SW 1271 (cell line): ENCODE results near the gene RFT1.
A peak's percentile ranks its signal among the peaks of the same experiment; 100 is the strongest.

Source experiments
- DNase-seq, 2 experiments: peaks; one replicate each; lab custom pipeline; 2025; lab: John Stamatoyannopoulos, UW

The RFT1 gene

DNA sequence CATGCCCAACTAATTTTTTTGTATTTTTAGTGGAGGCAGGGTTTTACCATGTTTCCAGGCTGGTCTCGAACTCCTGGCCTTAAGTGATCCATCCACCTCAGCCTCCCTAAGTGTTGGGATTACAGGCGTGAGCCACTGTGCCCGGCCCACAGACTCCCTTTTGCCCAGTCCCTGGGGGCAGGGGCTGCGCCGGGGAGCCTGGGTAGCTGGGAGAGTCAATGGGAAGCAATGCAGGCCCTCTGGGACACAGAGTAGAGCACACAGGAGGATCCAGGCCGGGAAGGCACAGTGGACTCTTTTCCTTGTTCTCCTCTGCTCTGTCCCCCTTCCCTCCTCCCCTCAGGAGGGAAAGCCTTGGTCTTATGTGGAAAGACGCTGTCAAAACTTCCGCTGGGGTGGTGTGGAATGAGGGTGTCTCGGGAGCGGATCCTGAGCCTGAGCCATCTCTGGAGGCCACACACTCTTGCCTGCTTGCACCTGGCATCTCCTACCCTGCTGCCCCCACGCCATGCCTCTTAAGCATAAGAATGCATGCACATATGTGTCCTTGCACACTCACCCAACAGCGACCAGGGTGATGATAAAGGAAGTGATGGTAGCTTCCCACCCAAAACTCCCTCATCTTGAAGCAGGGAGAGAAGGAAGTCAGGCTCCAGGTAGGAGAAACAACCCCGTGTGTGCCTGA lies 18.9 kb upstream of the RFT1 start:
- no peak for DNase-seq

DNA sequence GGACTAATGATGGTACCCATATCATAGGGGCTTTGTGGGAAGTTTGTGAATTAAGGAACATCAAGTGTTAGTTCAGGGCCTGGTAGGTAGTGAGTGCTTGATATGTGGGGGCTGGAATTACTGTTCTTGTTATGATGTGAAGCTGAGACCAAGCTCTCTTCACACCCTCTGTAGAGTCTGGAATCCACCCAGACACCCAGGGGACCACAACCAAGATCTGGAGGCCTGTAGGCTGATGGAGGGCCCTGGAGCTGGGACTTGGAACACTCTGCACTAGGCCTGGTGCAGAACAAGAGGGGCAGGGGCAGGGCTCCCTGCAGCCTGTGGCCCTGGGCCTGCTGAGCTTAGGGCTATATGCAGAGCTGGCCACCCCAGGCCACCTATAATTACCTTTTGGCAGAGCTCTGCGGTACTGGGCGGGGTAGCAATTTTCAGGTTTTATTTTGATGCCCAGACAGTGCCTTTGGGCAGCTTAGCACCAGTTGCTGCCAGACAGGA lies 17.7 kb upstream of the RFT1 start:
- no peak for DNase-seq

DNA sequence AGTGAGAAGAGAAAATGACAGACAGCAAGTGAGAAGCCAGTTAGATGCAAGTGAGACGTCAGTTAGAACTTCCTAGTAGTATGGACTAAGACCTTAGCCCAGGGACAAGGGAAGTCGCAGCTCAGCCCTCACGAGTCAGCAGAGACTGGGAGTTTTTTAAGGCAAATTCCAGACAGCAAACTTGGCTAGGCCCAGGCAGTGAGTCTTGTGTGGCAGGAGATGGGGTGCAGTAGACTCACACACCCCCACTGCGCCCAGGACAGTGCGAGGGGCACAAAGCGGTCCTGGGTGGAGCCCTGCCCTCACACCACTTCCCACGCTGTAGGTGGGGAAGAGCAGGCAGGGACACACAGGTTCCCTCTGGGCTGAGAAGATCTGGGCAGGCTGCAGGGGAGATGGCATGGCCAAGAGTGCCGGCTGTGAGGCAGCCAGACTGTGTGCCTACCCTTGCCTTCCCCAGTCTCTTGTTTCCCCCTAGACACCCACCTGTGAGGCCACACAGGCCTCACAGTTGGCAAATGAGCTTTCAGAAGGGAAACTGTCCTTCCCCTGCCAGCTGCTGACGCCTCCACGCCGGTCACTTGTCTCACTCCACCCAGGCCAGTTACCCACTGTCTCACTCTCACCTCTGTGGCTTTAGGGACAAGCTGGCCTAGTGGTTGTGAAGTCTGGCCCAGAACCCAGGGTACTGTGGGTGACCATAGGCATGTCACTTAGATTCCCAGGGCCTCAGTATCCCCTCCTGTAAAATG lies 17.1 kb upstream of the RFT1 start:
- no peak for DNase-seq

DNA sequence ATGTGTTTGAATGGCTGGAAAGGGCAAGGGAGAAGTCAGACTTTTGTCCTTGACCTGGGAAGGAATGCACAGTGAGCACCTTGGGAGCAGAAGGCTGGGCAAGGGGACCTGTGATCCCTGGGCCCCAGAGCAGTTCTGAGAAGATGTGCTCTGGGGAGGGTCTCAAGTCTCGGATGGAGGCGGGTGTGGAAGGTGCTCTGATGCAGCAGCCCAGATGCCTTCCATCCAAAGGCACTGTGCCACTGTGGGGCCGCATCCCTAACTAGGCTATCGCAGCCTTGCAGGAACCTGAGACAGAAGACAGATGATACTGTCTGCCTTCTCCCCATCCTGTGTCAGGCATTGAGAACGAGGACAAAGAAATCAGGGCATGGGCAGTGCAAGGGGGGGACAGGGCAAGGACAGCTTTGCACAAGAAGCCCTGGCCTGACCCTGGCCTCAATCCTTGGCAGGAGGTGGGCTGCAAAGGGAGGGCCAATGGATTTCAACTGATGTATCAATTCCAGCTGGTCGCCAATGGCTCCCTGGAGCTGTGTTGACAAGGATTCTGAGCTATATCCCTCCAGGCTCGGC lies 16.2 kb upstream of the RFT1 start:
- DNase-seq = no peak

- no peak for DNase-seq
Measured at GRCh38 chr3:53145713-53146080, 15.5 kb upstream of the RFT1 start.

- no peak for DNase-seq
Measured at GRCh38 chr3:53144862-53145712, 14.9 kb upstream of the RFT1 start.

- DNase-seq = no peak
Measured at GRCh38 chr3:53144446-53144845, 14.2 kb upstream of the RFT1 start.

DNA sequence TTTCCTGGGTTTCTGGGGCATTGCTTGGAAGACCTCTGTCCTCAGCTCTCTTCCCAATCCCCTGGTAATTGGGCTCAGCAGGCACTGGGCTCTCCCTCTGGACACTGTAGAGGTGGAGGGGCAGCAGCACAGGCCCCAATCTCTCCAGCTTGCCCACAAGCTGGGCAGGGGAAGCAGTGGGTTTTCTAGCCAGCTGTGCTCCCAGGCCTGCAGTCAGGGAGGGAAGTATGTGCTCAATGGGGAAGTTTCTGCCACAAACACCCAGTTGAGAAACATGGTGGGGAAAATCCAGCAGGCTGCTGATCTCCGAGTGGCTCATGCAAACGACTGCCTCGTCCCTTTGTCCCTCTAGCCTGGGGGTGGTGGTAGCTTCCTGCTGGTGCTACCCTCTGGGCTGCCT lies 12.8 kb upstream of the RFT1 start:
- no peak for DNase-seq

DNA sequence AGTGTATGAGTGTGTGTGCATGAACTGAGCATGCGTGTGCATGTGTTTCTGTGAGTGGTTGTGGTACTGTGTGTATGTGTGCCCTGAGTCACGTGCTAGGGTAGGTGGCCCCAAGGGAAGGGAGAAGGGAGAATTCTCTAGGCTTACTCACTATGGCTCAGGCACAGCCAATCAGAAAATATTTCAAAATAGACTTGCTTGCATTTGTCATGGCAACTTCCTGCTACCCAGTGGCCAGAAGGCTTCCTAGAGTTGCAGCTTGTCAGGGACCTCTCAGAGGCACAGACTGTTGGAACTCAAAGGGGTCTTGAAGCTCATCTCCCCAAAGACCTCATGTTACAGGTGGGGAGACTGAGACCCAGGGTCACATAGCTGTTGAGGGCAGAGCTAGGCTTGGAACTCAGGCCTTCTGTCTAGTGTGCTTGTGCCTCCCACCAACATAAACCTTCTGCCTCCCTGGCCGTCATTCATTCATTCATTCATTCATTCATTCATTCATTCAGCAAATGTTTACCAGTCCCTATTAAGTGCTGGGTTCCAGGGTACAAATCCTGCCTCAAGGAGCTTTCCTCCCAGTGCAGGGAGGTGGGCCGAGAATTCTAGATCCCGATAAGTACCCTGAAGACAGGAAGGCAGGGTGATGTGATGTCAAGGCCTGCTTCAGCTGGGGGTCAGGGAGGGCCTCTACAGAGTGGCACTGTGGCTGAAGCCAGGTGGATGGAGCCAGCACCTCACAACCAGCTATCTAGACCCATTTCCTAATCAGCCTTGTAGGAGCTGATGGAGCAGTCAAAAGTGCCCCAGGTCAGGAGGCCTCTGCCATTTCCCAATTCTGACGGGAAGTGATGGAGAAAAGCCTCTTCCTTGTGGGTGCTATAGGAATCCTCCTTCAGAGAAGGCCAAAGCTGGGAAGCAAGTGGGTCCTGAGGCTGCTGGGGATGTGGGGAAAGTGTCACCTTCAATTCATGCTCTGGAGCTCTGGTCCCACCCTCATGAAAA lies 10.9 kb upstream of the RFT1 start:
- DNase-seq = no peak

GRCh38 chr3:53139906-53140846 lies 9.9 kb upstream of the RFT1 start:
- no peak for DNase-seq

- DNase-seq = no peak
Measured at GRCh38 chr3:53137835-53138446, 7.7 kb upstream of the RFT1 start.

- no peak for DNase-seq
Measured at GRCh38 chr3:53137221-53137620, 7.0 kb upstream of the RFT1 start.

GRCh38 chr3:53134631-53135232 lies 4.5 kb upstream of the RFT1 start:
- DNase-seq = peak in 1 of 2 experiments; percentile 31

- DNase-seq = no peak
Measured at GRCh38 chr3:53132347-53132746, 2.1 kb upstream of the RFT1 start.

GRCh38 chr3:53131096-53131495 lies 861 bp upstream of the RFT1 start:
- no peak for DNase-seq

DNA sequence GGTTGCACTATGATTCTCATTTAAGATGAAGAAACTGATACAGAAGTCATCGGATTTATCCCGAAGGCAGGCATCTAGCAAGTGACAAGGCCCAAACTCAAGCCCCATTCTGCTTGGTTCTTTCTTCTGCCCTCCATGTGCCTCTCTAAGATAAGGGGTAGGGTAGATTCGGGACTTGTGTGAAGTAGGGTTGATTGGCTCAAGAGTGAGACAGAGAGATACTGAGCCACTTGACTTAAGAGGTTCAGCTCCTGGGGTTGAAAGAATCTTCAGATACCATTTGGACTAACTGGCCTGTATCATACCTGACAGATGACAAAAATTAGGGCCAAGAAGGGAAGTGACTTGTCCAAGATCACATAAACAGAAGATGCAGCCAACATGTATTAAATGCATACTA lies 891 bp downstream of the RFT1 start:
- DNase-seq = no peak

- DNase-seq = no peak
Measured at GRCh38 chr3:53126601-53127000, 3.6 kb downstream of the RFT1 start.

GRCh38 chr3:53123953-53124352 lies 6.3 kb downstream of the RFT1 start:
- no peak for DNase-seq

DNA sequence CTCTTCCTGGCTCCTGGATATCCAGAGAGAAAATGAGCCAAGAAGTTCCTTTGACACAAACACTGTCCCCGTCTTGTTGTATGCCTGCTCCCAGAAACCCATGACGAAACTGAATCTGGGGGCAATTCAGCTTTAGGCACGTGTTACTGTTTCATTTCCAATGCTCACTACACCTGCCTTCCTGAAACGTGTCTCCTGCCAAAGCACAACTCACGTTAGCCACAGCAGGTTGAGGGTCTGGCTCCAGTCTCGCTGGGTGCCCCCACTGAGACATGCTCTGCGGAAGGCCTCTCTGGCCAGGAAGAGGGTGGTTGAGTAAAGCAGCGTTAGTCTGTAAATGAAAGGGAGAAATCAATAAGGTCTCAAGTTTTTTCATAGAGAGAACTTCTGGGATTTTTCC lies 6.7 kb downstream of the RFT1 start:
- DNase-seq = no peak
